HG03139 (cell line): ENCODE data around the gene TICAM1.

Experiments
- ATAC-seq: cut with Tn5 transposase; IDR thresholded peaks from one replicate; pipeline ENCODE4 v1.9.1; 2021; ENCODE audit not compliant: unreplicated experiment

The TICAM1 gene

DNA sequence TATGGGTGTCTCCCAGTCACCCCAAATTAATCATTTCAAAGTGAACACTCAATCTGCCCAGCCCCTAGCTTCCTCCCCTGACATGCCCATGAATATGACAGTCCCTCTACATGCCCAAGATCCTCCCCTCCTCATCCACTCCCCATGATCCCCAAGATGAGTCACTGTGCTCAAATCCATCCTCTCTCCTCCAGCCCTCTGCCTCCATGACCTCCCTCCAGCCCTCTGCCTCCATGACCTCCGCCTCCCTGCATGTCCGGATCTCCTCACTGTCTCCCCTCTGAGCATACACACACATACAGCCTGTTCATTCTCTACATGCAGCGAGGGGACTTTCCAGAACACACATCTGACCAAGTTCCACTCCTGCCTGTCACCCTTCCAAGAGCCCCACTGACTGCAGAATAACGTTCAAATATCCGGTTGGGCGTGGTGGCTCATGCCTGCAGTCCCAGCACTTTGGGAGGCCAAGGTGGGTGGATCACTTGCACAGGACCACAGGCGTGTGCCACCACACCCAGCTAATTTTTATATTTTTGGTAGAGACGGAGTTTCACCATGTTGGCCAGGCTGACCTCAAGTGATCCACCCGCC, 58.4 kb downstream of the TICAM1 start:
- ATAC-seq: no peak

GRCh38 chr19:4772566-4772965, 58.9 kb downstream of the TICAM1 start:
- ATAC-seq: no peak

DNA sequence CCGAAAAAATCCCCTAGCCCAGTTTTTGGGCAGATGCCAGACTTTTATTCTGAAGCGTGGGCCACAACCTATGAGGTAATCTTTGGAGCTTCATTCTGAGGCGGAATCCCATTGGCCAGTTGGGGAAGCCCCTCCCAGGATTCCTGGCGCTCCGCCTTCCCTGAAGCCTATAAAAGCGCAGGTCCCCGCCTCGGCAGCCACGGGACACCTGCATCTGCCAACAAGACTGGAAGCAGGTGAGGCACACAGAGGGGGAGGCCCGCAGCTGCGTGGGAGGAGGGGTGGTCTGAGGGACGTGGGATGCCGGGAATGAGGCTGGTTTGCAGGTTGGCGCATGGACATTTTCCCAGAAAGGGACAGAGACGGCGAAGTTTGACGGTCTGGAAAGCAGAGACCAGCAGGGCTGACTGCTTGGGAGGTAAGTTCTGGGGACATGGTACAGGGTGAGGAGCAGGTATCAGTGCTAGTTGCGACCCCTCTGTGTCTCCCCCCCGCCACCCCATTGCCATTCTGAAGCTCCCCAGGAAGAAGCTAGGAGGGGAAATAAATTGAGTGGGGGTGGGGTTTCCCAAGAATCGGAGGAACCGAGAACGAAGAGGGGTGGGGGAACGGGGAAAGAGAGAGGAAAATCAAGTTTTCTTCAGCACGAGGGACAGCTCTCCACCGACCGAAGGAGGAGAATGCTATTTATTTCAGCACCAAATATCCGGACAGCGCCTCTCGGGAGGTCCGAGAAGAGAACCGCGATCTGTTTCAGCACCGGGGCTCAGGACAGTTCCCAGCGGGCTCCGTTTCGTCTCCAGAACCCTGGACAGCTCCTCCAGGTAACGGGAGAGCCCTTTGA, 62.4 kb downstream of the TICAM1 start:
- no peak for ATAC-seq
